Activated CD4-positive, alpha-beta T cell treated with anti-CD3 and anti-CD28 coated beads for 24 hours (primary cell): Measurements from ENCODE around the gene SRMS.
"Not testable (repeated sequence)": the region's sequence is repeated elsewhere in the genome, so short reads cannot be mapped to it uniquely, and the experiment has no call there.

Source experiments
- DNase-seq, 2 donors: peaks; one replicate each; pipeline ENCODE4 v3.0.0-alpha.2; 2020; ENCODE audit warnings: low read depth in 2 of 2

SRMS gene

GRCh38 chr20:63522091-63522868 lies 25.3 kb downstream of the SRMS start:
- DNase-seq: no peak

- no peak for DNase-seq
Measured at GRCh38 chr20:63521602-63522001, 25.9 kb downstream of the SRMS start.

- peak; percentile 43 to 52 for DNase-seq
Measured at GRCh38 chr20:63520934-63521601, 26.5 kb downstream of the SRMS start.

- peak; percentile 75 to 78 for DNase-seq
Measured at GRCh38 chr20:63520504-63520933, 27.0 kb downstream of the SRMS start, which contains the start of gene PPDPF. PPDPF (plus strand) TSS chr20:63520765; CDS start chr20:63521309, 544 bp downstream.

GRCh38 chr20:63519668-63520503 lies 27.7 kb downstream of the SRMS start:
- peak; percentile 35 to 49 for DNase-seq

- no peak for DNase-seq
Measured at GRCh38 chr20:63518946-63519667, 28.4 kb downstream of the SRMS start.

- no peak for DNase-seq
Measured at GRCh38 chr20:63518351-63518861, 29.1 kb downstream of the SRMS start.

GRCh38 chr20:63517376-63518309 lies 29.9 kb downstream of the SRMS start:
- no peak for DNase-seq

GRCh38 chr20:63514520-63514919 lies 33.0 kb downstream of the SRMS start:
- DNase-seq: not testable (repeated sequence)

- no peak for DNase-seq
Measured at GRCh38 chr20:63513207-63513606, 34.3 kb downstream of the SRMS start.

GRCh38 chr20:63509088-63509564 lies 38.4 kb downstream of the SRMS start:
- DNase-seq: no peak

- DNase-seq: no peak
Measured at GRCh38 chr20:63508072-63508768, 39.3 kb downstream of the SRMS start.

- DNase-seq: no peak
Measured at GRCh38 chr20:63507083-63507743, 40.3 kb downstream of the SRMS start.

- no peak for DNase-seq
Measured at GRCh38 chr20:63505723-63506122, 41.8 kb downstream of the SRMS start.

GRCh38 chr20:63505281-63505680 lies 42.3 kb downstream of the SRMS start:
- no peak for DNase-seq

- no peak for DNase-seq
Measured at GRCh38 chr20:63504642-63505041, 42.9 kb downstream of the SRMS start.

GRCh38 chr20:63503524-63503923 lies 44.0 kb downstream of the SRMS start:
- DNase-seq: no peak

GRCh38 chr20:63502671-63503172 lies 44.8 kb downstream of the SRMS start:
- DNase-seq: no peak
